Activated naive CD8-positive, alpha-beta T cell treated with anti-CD3 and anti-CD28 coated beads, Interleukin-2, amount 10 ng/mL, durations not matched to agents 7 days and 5 days (primary cell): Measurements from ENCODE around the gene ENDOV. TPM values are rescaled to one million over a fixed set of nuclear protein-coding genes. Genes with fewer than 3 reads are reported as not detected.
A peak's percentile ranks its signal among the peaks of the same experiment; 100 is the strongest.

Experiments
- ATAC-seq: fragments of 150-1000 bp; cut with Tn5 transposase; one replicate; pipeline ENCODE4 v1.10.0; 2021; ENCODE audit warnings: low read depth, moderate library complexity
- POLR2A ChIA-PET: fragments of 350-600 bp; sonication (Branson Sonifier 250); formaldehyde crosslinking; loops from one replicate; lab custom pipeline; 2021; ENCODE audit warnings: antibody characterized with exemption; lab: Charles Lee
- DNase-seq: peaks from one replicate; pipeline ENCODE4 v3.0.0; 2021
- H3K27ac Mint-ChIP-seq: one replicate; pipeline ENCODE4 v1.8.0; 2022; ENCODE audit warnings: mild to moderate bottlenecking, mixed read lengths
- H3K27me3 Mint-ChIP-seq: one replicate; pipeline ENCODE4 v1.8.0; 2022; ENCODE audit warnings: mild to moderate bottlenecking, moderate library complexity, mixed read lengths
- H3K36me3 Mint-ChIP-seq: one replicate; pipeline ENCODE4 v1.8.0; 2021; ENCODE audit warnings: mild to moderate bottlenecking, mixed read lengths
- H3K4me1 Mint-ChIP-seq: one replicate; pipeline ENCODE4 v1.8.0; 2021; ENCODE audit warnings: mixed read lengths
- H3K4me3 Mint-ChIP-seq: one replicate; pipeline ENCODE4 v1.8.0; 2022; ENCODE audit warnings: mild to moderate bottlenecking, moderate library complexity, mixed read lengths
- H3K9me3 Mint-ChIP-seq: one replicate; pipeline ENCODE4 v1.8.0; 2021; ENCODE audit warnings: mixed read lengths
- total RNA-seq, 2 experiments: library from RNA; stranded (reverse); gene quantifications; one replicate each; pipeline ENCODE4 v1.2.3, GENCODE V29; 2021

ENDOV gene
- total RNA-seq: 10 to 100 TPM; 17.8 to 23.1 TPM

DNA sequence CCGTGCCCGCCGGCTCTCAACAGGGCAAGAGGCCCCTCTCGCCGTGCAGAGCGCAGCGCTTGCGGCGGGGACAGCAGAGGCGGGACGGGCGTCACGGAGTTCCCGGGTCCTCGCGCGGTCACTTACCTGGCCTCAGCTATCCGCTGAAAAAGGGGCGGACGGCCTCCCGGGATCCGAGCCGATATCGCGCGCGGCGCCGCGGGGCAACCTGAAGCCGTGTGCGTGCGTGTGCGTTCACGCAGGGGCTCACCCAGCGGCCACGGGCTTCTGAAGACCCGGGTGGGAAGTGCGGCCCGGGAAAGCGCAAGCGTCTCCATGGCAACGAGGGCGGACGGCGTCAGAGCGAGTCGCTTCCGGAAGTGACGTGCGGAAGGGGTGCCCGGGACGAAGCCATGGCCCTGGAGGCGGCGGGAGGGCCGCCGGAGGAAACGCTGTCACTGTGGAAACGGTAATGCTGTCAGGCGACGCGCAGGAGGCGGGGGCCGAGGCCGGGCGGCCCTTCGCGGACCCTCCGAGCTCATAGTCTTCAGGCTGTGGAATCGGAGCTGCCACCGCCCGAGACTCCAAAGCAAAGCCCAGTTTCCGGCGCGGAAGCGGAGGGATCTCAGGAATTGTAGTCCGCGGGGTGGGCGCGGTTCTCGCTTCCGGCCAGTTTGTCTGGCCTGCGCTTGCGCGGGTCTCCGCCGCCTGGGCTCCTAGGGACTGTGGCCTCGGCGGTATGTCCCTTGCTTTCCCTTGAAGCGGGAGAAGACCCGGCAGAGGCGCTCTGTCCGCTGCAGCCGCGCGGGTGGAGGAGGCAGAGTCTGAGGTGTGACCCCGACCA is at the start of gene ENDOV:
Gene ENDOV (plus strand): TSS at position 365 of the 823 bp plus-strand sequence. CDS start 28 bp downstream, at position 393.
- no peaks in the 10 kb centered on the region for H3K9me3 Mint-ChIP-seq
- ATAC-seq: peak; percentile 91
- H3K4me1 Mint-ChIP-seq: peaks cover 14% of the 10 kb centered on the region
- POLR2A ChIA-PET: interaction anchor here (1.1 to 2.4 kb wide), 3 partner anchors 40 to 313 kb away, joined by 4 to 14 read pairs (median 4); partner anchors contain the start of genes GAA and RPTOR
- H3K4me3 Mint-ChIP-seq: peak within 1 kb of the TSS; percentile 84
- H3K36me3 Mint-ChIP-seq: peaks cover 11% of the 10 kb centered on the region
- H3K27me3 Mint-ChIP-seq: peaks cover 30% of the 10 kb centered on the region
- DNase-seq: peak; percentile 90
- peak within 1 kb of the TSS; percentile 73 for H3K27ac Mint-ChIP-seq

DNA sequence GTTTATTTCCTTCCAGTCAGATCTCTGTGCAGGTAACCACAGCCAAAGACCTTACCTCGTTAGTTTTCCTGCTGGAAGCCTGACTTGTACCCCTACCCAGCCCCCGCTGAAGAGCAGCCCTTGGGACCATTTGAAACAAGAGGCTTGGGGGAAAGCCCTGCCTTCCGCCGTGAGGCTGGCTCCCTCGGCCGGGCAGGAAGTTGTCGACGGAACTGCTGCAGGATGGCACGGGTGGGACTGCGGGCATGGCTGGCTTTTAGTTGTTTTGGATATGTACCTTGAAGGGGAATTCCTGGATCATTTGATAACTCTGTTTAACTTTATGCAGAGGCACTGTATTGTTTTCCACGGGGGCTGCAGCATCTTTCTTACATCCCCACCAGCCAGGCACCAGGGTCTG is 49.0 kb upstream of the ENDOV start:
- no peak overlapping the region for H3K27ac Mint-ChIP-seq
- H3K4me3 Mint-ChIP-seq: no peak overlapping the region
- ATAC-seq (no peak), DNase-seq (no peak)
- H3K4me1 Mint-ChIP-seq: no peaks in the 10 kb centered on the region
- POLR2A ChIA-PET: interaction anchor here (0.6 kb wide), 1 partner anchor 11 kb away, joined by 3 read pairs; no protein-coding TSS in a partner anchor
- H3K9me3 Mint-ChIP-seq: no peaks in the 10 kb centered on the region
- peaks cover 38% of the 10 kb centered on the region for H3K36me3 Mint-ChIP-seq
- no peaks in the 10 kb centered on the region for H3K27me3 Mint-ChIP-seq

DNA sequence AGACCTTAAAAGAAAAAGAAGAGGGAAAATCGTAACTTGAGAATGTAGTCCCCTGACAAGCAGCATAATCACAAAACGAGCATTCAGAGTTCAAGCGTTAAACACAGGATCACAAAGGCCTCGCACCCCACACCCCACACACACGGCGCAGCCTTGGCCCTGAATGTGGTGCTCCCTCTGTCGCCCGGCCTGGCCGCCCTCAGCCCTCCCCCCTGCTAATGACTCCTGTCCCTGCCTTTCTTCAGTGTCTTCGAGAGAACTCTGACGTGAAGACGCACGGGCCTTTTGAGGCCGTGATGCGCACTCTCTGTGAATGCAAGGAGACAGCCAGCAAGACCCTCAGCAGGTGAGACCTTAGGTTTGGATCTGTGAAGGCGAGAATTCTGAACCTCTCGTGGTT is 47.5 kb upstream of the ENDOV start:
- H3K9me3 Mint-ChIP-seq: no peaks in the 10 kb centered on the region
- ATAC-seq (no peak), DNase-seq (no peak)
- no peak overlapping the region for H3K27ac Mint-ChIP-seq
- H3K27me3 Mint-ChIP-seq: no peaks in the 10 kb centered on the region
- H3K4me3 Mint-ChIP-seq: no peak overlapping the region
- H3K4me1 Mint-ChIP-seq: no peaks in the 10 kb centered on the region
- peaks cover 39% of the 10 kb centered on the region for H3K36me3 Mint-ChIP-seq
- POLR2A ChIA-PET: no interaction called here

- no peak overlapping the region for H3K27ac Mint-ChIP-seq
Measured at GRCh38 chr17:80371196-80371595, 43.8 kb upstream of the ENDOV start.

DNA sequence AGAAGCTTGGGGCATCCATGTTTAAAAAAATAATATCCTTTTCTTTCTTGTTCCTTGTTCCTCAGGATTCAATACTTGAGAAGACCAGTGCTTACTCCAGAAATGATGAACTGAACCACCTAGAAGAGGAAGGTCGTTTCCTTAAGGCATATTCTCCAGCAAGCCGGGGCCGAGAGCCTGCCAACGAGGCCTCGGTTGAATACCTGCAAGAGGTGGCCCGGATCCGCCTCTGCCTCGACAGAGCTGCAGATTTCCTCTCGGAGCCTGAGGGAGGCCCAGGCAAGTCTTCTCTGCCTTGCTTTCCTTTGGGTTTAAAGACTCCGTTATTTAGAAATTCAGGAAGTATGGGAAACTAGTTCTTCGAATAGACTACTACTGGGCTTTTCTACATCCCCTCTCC is 42.5 kb upstream of the ENDOV start:
- POLR2A ChIA-PET: no interaction called here
- Mint-ChIP-seq H3K36me3 (peaks cover 51% of the 10 kb centered on the region), H3K9me3 (no peaks in the 10 kb centered on the region), H3K27me3 (no peaks in the 10 kb centered on the region), H3K4me3 (no peak overlapping the region), H3K27ac (no peak overlapping the region), H3K4me1 (peaks cover 2% of the 10 kb centered on the region)
- DNase-seq (no peak), ATAC-seq (no peak)

More at GRCh38 chr17:80371196-80371595, 43.8 kb upstream of the ENDOV start:
- Mint-ChIP-seq H3K36me3 (peaks cover 47% of the 10 kb centered on the region), H3K27me3 (no peaks in the 10 kb centered on the region), H3K4me3 (no peak overlapping the region), H3K4me1 (peaks cover 2% of the 10 kb centered on the region), H3K9me3 (no peaks in the 10 kb centered on the region)
- DNase-seq (peak; percentile 5), ATAC-seq (no peak)
- POLR2A ChIA-PET: no interaction called here

DNA sequence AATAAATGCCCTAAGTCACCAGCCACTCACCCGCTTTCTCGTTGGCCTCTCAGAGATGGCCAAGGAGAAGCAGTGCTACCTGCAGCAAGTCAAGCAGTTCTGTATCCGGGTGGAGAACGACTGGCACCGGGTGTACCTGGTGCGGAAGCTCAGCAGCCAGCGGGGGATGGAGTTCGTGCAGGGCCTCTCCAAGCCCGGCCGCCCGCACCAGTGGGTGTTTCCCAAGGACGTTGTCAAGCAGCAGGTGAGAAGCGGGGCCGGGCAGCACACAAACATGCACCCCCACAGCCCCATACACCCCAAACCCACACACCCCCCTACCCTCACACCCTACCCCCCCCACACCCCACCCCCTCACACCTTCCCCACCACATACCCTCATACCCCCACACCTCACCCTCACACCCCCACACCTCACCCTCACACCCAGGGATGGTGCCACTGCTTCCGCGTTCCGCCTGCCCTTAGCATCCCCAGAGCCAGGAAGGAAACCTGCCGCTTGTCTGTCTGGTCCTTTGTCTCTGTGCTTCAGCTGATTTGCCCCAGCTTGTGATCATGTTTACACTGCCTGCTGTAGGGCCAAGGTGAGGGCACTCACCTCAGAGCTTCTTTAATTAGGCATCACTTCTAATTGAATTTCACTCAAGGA is 41.9 kb upstream of the ENDOV start:
- Mint-ChIP-seq H3K36me3 (peaks cover 48% of the 10 kb centered on the region), H3K9me3 (no peaks in the 10 kb centered on the region), H3K4me1 (peaks cover 2% of the 10 kb centered on the region), H3K27ac (no peak overlapping the region), H3K27me3 (no peaks in the 10 kb centered on the region), H3K4me3 (no peak overlapping the region)
- ATAC-seq: no peak
- peak; percentile 18 for DNase-seq
- POLR2A ChIA-PET: no interaction called here

DNA sequence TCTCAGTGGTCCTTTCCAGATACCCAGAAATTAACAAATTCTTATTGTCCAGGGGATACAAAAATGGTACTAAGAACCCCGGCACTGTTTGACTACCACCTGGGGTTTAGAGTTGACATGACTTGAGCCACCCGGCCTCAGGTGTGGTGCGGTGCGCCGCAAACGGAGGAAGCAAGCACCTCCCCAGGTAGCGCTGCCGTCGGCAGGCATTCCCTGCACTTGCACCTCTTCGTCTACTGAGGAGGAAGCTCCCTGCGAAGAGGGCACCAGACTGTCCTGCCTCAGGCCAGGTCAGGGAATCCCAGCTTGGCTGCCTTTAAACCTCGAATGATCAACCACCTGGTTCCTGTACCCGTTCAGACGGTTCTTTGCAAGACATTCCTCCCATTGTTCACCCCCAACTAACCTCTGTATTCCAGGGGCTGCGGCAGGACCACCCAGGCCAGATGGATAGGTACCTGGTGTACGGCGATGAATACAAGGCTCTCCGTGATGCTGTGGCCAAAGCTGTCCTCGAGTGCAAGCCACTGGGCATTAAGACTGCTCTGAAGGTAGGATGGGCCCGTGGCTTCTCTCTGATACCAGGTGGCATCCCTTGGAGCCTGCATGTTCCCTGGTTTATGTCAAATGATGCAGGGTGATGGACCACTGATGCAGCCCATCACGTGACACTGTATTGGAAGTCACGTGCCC is 40.8 kb upstream of the ENDOV start:
- no peaks in the 10 kb centered on the region for H3K9me3 Mint-ChIP-seq
- no peak overlapping the region for H3K27ac Mint-ChIP-seq
- no peaks in the 10 kb centered on the region for H3K27me3 Mint-ChIP-seq
- ATAC-seq (no peak), DNase-seq (no peak)
- H3K4me3 Mint-ChIP-seq: no peak overlapping the region
- peaks cover 50% of the 10 kb centered on the region for H3K36me3 Mint-ChIP-seq
- peaks cover 2% of the 10 kb centered on the region for H3K4me1 Mint-ChIP-seq
- POLR2A ChIA-PET: interaction anchor here (0.7 kb wide), 1 partner anchor 12 kb away, joined by 4 read pairs; no protein-coding TSS in a partner anchor

DNA sequence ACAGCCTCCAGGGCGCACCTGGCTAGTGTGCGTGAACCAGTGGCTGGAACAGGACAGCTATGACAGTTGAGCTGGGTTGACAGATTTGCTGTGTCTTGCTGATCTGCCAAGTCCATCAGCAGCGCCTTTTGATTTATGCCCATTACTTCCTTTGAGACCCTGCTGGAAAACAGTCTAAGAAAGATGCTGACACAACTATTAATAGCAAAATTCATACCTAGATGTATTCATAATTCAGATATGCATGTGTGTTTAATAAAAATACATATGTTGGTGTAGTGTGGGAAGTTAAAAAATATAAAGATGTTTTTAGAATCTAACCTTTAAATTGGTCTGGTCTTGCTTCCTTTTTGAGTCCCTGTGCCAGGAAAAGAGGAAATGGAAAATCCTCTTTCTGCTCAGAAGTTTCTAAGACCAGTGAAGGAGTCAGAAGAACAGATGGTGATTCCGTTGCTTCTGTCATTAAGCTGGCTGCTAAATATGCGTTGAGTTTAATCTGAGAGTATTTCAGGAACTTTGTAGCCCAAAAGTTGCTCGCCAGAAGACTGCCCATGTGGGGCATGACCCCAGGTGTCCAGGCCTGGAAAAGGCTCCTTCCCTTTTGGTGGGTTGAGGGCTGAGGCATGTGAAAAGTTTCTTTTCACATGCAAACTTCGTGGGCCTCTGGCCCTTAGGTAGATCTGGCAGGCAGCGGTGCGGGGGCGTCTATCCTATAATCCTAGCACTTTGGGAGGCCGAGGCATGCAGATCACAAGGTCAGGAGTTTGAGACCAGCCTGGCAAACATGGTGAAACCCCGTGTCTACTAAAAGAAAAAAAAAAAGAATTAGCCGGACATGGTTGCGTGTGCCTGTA is 40.0 kb upstream of the ENDOV start:
- no peak overlapping the region for H3K4me3 Mint-ChIP-seq
- no peak overlapping the region for H3K27ac Mint-ChIP-seq
- H3K9me3 Mint-ChIP-seq: no peaks in the 10 kb centered on the region
- H3K27me3 Mint-ChIP-seq: no peaks in the 10 kb centered on the region
- H3K36me3 Mint-ChIP-seq: peaks cover 52% of the 10 kb centered on the region
- DNase-seq: no peak
- ATAC-seq: no peak
- POLR2A ChIA-PET: no interaction called here
- peaks cover 2% of the 10 kb centered on the region for H3K4me1 Mint-ChIP-seq

DNA sequence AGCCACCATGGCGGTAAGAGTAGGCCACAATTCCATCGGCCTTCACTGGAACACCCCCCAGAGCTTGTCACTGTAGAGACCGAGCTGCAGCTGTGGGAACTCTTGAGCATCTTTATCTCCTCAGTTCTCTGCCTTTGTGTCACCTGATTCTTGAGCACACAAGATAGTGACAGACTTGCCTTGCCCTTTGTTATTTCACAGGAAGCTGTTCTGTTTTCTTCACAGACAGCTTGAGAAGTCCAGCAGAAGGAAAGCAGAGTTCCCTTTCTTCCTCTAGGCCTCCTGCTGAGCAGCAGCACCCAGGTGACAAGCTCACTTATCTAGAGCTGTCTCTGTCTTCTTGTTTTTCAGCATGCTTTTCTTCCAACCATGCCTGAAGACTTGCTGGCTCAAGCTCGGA is 38.4 kb upstream of the ENDOV start:
- Mint-ChIP-seq H3K4me1 (peaks cover 2% of the 10 kb centered on the region), H3K4me3 (no peak overlapping the region), H3K36me3 (peaks cover 48% of the 10 kb centered on the region), H3K27me3 (no peaks in the 10 kb centered on the region), H3K9me3 (no peaks in the 10 kb centered on the region), H3K27ac (no peak overlapping the region)
- ATAC-seq (no peak), DNase-seq (no peak)
- POLR2A ChIA-PET: no interaction called here

GRCh38 chr17:80377798-80378197 is 37.2 kb upstream of the ENDOV start:
- Mint-ChIP-seq H3K4me1 (peaks cover 2% of the 10 kb centered on the region), H3K27me3 (no peaks in the 10 kb centered on the region), H3K9me3 (no peaks in the 10 kb centered on the region), H3K36me3 (peaks cover 47% of the 10 kb centered on the region), H3K27ac (no peak overlapping the region), H3K4me3 (no peak overlapping the region)
- ATAC-seq (no peak), DNase-seq (no peak)
- POLR2A ChIA-PET: interaction anchor here (0.8 kb wide), 1 partner anchor 12 kb away, joined by 3 read pairs; no protein-coding TSS in a partner anchor

- POLR2A ChIA-PET: interaction anchor here (1.4 kb wide), 1 partner anchor 86 kb away, joined by 3 read pairs; no protein-coding TSS in a partner anchor
- Mint-ChIP-seq H3K27me3 (no peaks in the 10 kb centered on the region), H3K9me3 (no peaks in the 10 kb centered on the region), H3K4me1 (peaks cover 10% of the 10 kb centered on the region), H3K27ac (no peak overlapping the region), H3K36me3 (peaks cover 55% of the 10 kb centered on the region), H3K4me3 (no peak overlapping the region)
- no peak for ATAC-seq
- no peak for DNase-seq
Measured at GRCh38 chr17:80379348-80379747, 35.6 kb upstream of the ENDOV start.

DNA sequence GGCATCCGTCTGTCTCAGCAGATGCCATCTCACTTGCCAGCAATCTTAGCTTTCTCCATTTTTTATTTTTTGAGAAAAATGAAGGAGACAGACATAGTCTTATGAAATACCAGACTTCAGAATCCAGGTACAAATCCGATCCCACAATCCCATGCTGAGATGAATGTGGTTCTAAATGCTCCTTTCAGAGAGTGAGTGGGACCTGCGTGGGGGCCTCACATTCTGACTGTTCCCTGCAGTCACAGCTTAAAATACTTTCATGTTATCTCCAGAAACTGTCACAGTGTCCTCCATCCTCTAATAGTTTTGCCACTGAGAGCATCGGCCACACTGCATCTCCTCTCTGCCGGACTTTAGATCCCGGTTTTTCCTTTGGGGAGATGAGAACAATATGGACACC is 34.9 kb upstream of the ENDOV start:
- H3K27ac Mint-ChIP-seq: no peak overlapping the region

More for the DNA sequence above, 34.9 kb upstream of the ENDOV start:
- Mint-ChIP-seq H3K36me3 (peaks cover 55% of the 10 kb centered on the region), H3K4me1 (peaks cover 12% of the 10 kb centered on the region), H3K27me3 (no peaks in the 10 kb centered on the region), H3K4me3 (no peak overlapping the region), H3K9me3 (no peaks in the 10 kb centered on the region)
- POLR2A ChIA-PET: no interaction called here
- DNase-seq (no peak), ATAC-seq (no peak)
